H1 (cell line): ENCODE data around the gene TBX15. TPM values are rescaled to one million over a fixed set of nuclear protein-coding genes. Genes with fewer than 3 reads are reported as not detected.

ENCODE experiments used
- CTCF ChIA-PET: fragments of 300-600 bp; sonication (Branson Sonifier 250); formaldehyde crosslinking; loops from one replicate; lab custom pipeline; 2021; ENCODE audit not compliant: partially characterized antibody; lab: Charles Lee
- POLR2A ChIA-PET: fragments of 300-600 bp; sonication (Branson Sonifier 250); formaldehyde crosslinking; loops from one replicate; lab custom pipeline; 2021; ENCODE audit warnings: inconsistent platforms; ENCODE audit not compliant: partially characterized antibody; lab: Charles Lee
- DNase-seq, 2 experiments: peaks; one replicate each; pipeline versions ENCODE4 v3.0.0 to v3.0.0-alpha.2; 2010 to 2022; ENCODE audit warnings: low spot score in 2 of 2, low read depth in 1 of 2, mixed read lengths in 1 of 2
- FAIRE-seq: peaks from 2 replicates; lab custom pipeline; 2011; peaks lifted over from hg19 to GRCh38; lab: Jason Lieb, UNC
- H2AFZ ChIP-seq: 2 replicates; pipeline ENCODE4 v1.8.1; 2012; ENCODE audit warnings: low read length, inconsistent platforms
- H2AK5ac ChIP-seq: 2 replicates; pipeline ENCODE4 v1.6.1; 2013; ENCODE audit warnings: low read depth, low read length
- H2BK120ac ChIP-seq: replicated peaks from 2 replicates; pipeline ENCODE3; 2013; ENCODE audit warnings: low read depth, low read length, inconsistent platforms
- H2BK12ac ChIP-seq: 2 replicates; pipeline ENCODE4 v1.6.1; 2013; ENCODE audit warnings: low read depth, low read length
- H2BK15ac ChIP-seq: 2 replicates; pipeline ENCODE4 v1.6.1; 2013; ENCODE audit warnings: low read length
- H2BK20ac ChIP-seq: 2 replicates; pipeline ENCODE4 v1.6.1; 2013; ENCODE audit warnings: low read length
- H2BK5ac ChIP-seq: 2 replicates; pipeline ENCODE4 v1.6.1; 2013; ENCODE audit warnings: low read depth, low read length
- H3K14ac ChIP-seq: 2 replicates; pipeline ENCODE4 v1.6.1; 2013; ENCODE audit warnings: inconsistent platforms; ENCODE audit not compliant: insufficient read length
- H3K18ac ChIP-seq: 2 replicates; pipeline ENCODE4 v1.6.1; 2013; ENCODE audit warnings: low read length; ENCODE audit errors: extremely low read depth
- H3K23ac ChIP-seq: 2 replicates; pipeline ENCODE4 v1.6.1; 2013; ENCODE audit warnings: inconsistent platforms; ENCODE audit not compliant: insufficient read length
- H3K23me2 ChIP-seq: 2 replicates; pipeline ENCODE4 v1.6.1; 2013; ENCODE audit warnings: low read depth, low read length
- H3K27ac ChIP-seq: 2 replicates; pipeline ENCODE4 v1.6.1; 2011; ENCODE audit warnings: low read depth, low read length, inconsistent platforms
- H3K27me3 ChIP-seq, 4 experiments: replicated peaks in 1 of 4; 1 replicate in 1 of 4; 2 replicates in 3 of 4; pipeline versions ENCODE4 v1.6.1 to v1.8.1; 2011 to 2013; ENCODE audit warnings: low read length in 3 of 4, mild to moderate bottlenecking in 3 of 4, inconsistent platforms in 2 of 4, mixed read lengths in 2 of 4, moderate library complexity in 1 of 4; ENCODE audit not compliant: control insufficient read depth in 3 of 4, insufficient read depth in 3 of 4; ENCODE audit errors: extremely low read depth in 1 of 4
- H3K36me3 ChIP-seq, 4 experiments: 2 replicates each; pipeline versions ENCODE4 v1.6.1 to v1.8.1; 2011 to 2013; ENCODE audit warnings: mild to moderate bottlenecking in 4 of 4, low read length in 3 of 4, moderate library complexity in 2 of 4, control low read depth in 1 of 4, inconsistent platforms in 1 of 4; ENCODE audit not compliant: insufficient read depth in 4 of 4, control insufficient read depth in 2 of 4
- H3K4ac ChIP-seq: replicated peaks from 2 replicates; pipeline ENCODE3; 2013; ENCODE audit warnings: low read length, low read depth, mixed read lengths, inconsistent platforms; ENCODE audit not compliant: insufficient read length
- H3K4me1 ChIP-seq, 4 experiments: replicated peaks in 1 of 4; 1 replicate in 1 of 4; 2 replicates in 3 of 4; pipeline versions ENCODE4 v1.6.1 to v1.8.1; 2011 to 2013; ENCODE audit warnings: low read length in 3 of 4, inconsistent platforms in 2 of 4, mixed read lengths in 1 of 4; ENCODE audit not compliant: insufficient read depth in 4 of 4, control insufficient read depth in 3 of 4
- H3K4me2 ChIP-seq, 2 experiments: 2 replicates each; pipeline versions ENCODE4 v1.6.1 to v1.8.1; 2011 to 2013; ENCODE audit warnings: low read depth in 2 of 2, low read length in 2 of 2, control low read depth in 1 of 2, inconsistent platforms in 1 of 2, mild to moderate bottlenecking in 1 of 2; ENCODE audit not compliant: insufficient read depth in 1 of 2
- H3K4me3 ChIP-seq, 4 experiments: fragments of 200-600, 300-600 bp in 1 of 4; sonication (generic), shearing (Covaris generic), sonication (Bioruptor Twin) in 1 of 4; 2 replicates each; pipeline versions ENCODE4 v1.5.1 to v1.8.1; 2011 to 2016; ENCODE audit warnings: low read length in 4 of 4, low read depth in 3 of 4, control low read depth in 2 of 4, inconsistent platforms in 2 of 4, mild to moderate bottlenecking in 2 of 4, mixed read lengths in 1 of 4, moderate library complexity in 1 of 4; ENCODE audit not compliant: insufficient read depth in 2 of 4; ENCODE audit errors: extremely low read depth in 1 of 4
- H3K56ac ChIP-seq: replicated peaks from 2 replicates; pipeline ENCODE3; 2013; ENCODE audit warnings: low read depth, mild to moderate bottlenecking, mixed read lengths, low read length, inconsistent platforms; ENCODE audit not compliant: insufficient read length
- H3K79me1 ChIP-seq: 2 replicates; pipeline ENCODE4 v1.6.1; 2013; ENCODE audit warnings: low read depth, low read length, control low read depth
- H3K79me2 ChIP-seq, 2 experiments: 2 replicates each; pipeline versions ENCODE4 v1.6.1 to v1.8.1; 2012 to 2013; ENCODE audit warnings: low read length in 2 of 2, mild to moderate bottlenecking in 2 of 2, inconsistent platforms in 1 of 2; ENCODE audit not compliant: insufficient read depth in 2 of 2, control insufficient read depth in 1 of 2
- H3K9ac ChIP-seq, 4 experiments: replicated peaks in 1 of 4; 1 replicate in 1 of 4; 2 replicates in 3 of 4; pipeline versions ENCODE4 v1.6.1 to v1.8.1; 2011 to 2013; ENCODE audit warnings: low read depth in 3 of 4, low read length in 3 of 4, control low read depth in 2 of 4, mild to moderate bottlenecking in 2 of 4, moderate library complexity in 2 of 4, inconsistent platforms in 1 of 4; ENCODE audit errors: extremely low read depth in 1 of 4
- H3K9me3 ChIP-seq, 2 experiments: 2 replicates each; pipeline versions ENCODE4 v1.6.1 to v1.8.1; 2012 to 2013; ENCODE audit warnings: mild to moderate bottlenecking in 2 of 2, moderate library complexity in 2 of 2, control low read depth in 1 of 2, inconsistent platforms in 1 of 2, low read depth in 1 of 2, low read length in 1 of 2, mixed read lengths in 1 of 2; ENCODE audit not compliant: insufficient read depth in 2 of 2
- H4K20me1 ChIP-seq, 2 experiments: replicated peaks in 1 of 2; 2 replicates each; pipeline versions ENCODE3 to v1.8.1; 2011 to 2013; ENCODE audit warnings: inconsistent platforms in 2 of 2, low read length in 2 of 2, mild to moderate bottlenecking in 1 of 2; ENCODE audit not compliant: insufficient read depth in 2 of 2, control insufficient read depth in 1 of 2
- H4K5ac ChIP-seq: 2 replicates; pipeline ENCODE4 v1.6.1; 2013; ENCODE audit warnings: low read length, low read depth, mixed read lengths, inconsistent platforms; ENCODE audit not compliant: insufficient read length
- H4K8ac ChIP-seq: 2 replicates; pipeline ENCODE4 v1.8.0; 2013; ENCODE audit warnings: mild to moderate bottlenecking, moderate library complexity, low read length, inconsistent platforms; ENCODE audit not compliant: insufficient read depth; ENCODE audit errors: extremely low read depth
- H4K91ac ChIP-seq: replicated peaks from 2 replicates; pipeline ENCODE3; 2013; ENCODE audit warnings: low read length, mixed read lengths, inconsistent platforms; ENCODE audit not compliant: insufficient read length
- ASH2L ChIP-seq: fragments of 200-600, 300-600 bp; sonication (generic); IDR thresholded peaks from one replicate; pipeline ENCODE4 v1.7.1; 2017; ENCODE audit warnings: low read length
- CREB1 ChIP-seq: IDR thresholded peaks from 2 replicates; pipeline ENCODE4 v1.6.1; 2012; ENCODE audit warnings: inconsistent platforms
- EGR1 ChIP-seq: IDR thresholded peaks from 2 replicates; pipeline ENCODE4 v1.6.1; 2011; ENCODE audit warnings: low read depth, low read length, borderline replicate concordance
- FOSL1 ChIP-seq: IDR thresholded peaks from 2 replicates; pipeline ENCODE4 v1.6.1; 2011; ENCODE audit warnings: mild to moderate bottlenecking, low read depth, low read length, moderate library complexity; ENCODE audit not compliant: insufficient read depth
- KDM4A ChIP-seq: IDR thresholded peaks from one replicate; pipeline ENCODE4 v1.7.1; 2012; ENCODE audit warnings: low read depth, mild to moderate bottlenecking, moderate library complexity, low read length, inconsistent platforms; ENCODE audit not compliant: severe bottlenecking
- MAFK ChIP-seq: IDR thresholded peaks from 2 replicates; pipeline ENCODE4 v1.6.1; 2012; ENCODE audit warnings: low read depth, mild to moderate bottlenecking, improper control_type of control experiment, low read length
- POU5F1 ChIP-seq: IDR thresholded peaks from 2 replicates; pipeline ENCODE4 v1.6.1; 2011; ENCODE audit warnings: low read depth, mild to moderate bottlenecking, low read length, moderate library complexity
- SAP30 ChIP-seq: fragments of 300-600 bp; sonication (generic); IDR thresholded peaks from 2 replicates; pipeline ENCODE4 v1.7.1; 2012; ENCODE audit warnings: low read length, moderate library complexity, mild to moderate bottlenecking, inconsistent platforms; ENCODE audit not compliant: insufficient read depth, insufficient replicate concordance
- TAF7 ChIP-seq: optimal IDR thresholded peaks from 2 replicates; pipeline ENCODE3; 2011; ENCODE audit warnings: low read depth, mild to moderate bottlenecking, inconsistent platforms, low read length, moderate library complexity, borderline replicate concordance
- YY1 ChIP-seq: IDR thresholded peaks from 2 replicates; pipeline ENCODE4 v1.6.1; 2011; ENCODE audit warnings: low read depth, mild to moderate bottlenecking, low read length
- ZNF274 ChIP-seq: IDR thresholded peaks from 2 replicates; pipeline ENCODE4 v1.7.0; 2012; ENCODE audit warnings: low read length, borderline replicate concordance; ENCODE audit errors: extremely low read depth
- polyA plus RNA-seq, 7 experiments: library from polyadenylated mRNA; depleted of rRNA in 3 of 7; stranded (reverse) in 5 of 7; unstranded in 2 of 7; fragments of >200 nt in 5 of 7; fragments of 200-250 nt in 2 of 7; gene quantifications; 1 replicate in 5 of 7; 2 replicates in 1 of 7; 4 replicates in 1 of 7; pipeline versions ENCODE4 v1.2.1 to v1.2.3, GENCODE V29; 2011 to 2013; ENCODE audit warnings: missing spikeins in 2 of 7, mixed read lengths in 2 of 7
- total RNA-seq: library from RNA; stranded (reverse); fragmentation: NEBNext Ultra II Directional; extraction: Animal tissue kit (Norgen Biotek cat#: 25700); gene quantifications from 2 replicates; pipeline ENCODE4 v1.2.1, GENCODE V29; 2021
- TF ChIP-seq, protein P1 (sequence below): IDR thresholded peaks from 2 replicates; pipeline ENCODE4 v1.6.1; 2011; ENCODE audit warnings: low read depth, mild to moderate bottlenecking, low read length; ENCODE audit not compliant: insufficient read depth

Gene TBX15
- total and polyA plus RNA-seq, 2 of the 8 experiments (the other 6 are each of a cell fraction or from before 2014, with no cell fraction given), result 0.14 to 0.24 TPM

DNA sequence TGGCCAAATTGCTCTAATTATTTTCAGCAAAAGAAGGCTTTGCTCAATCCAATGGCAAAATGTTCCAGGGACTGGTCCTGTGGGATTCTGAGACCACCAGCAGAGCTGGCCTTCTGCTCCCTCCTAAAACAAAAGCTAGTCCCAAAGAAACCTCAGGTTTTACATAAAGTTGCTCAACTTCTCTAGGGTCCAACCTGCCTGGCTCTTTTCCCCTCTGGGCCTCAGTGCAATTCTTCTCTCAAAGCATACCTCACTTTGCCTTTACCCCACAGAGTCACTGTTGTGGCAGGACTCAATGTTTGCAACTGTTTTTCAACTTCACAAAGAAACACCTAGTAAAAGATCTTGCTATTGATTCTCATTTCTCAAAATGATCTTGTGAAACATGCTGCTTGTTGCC, 39.8 kb downstream of the TBX15 start:
- H4K5ac ChIP-seq, result no peak overlapping the region
- no peak overlapping the region for H2AK5ac ChIP-seq
- H2BK5ac ChIP-seq, result no peak overlapping the region
- no peaks in the 10 kb centered on the region for H3K79me2 ChIP-seq
- H3K4me2 ChIP-seq, result no peak overlapping the region
- H2BK15ac ChIP-seq, result no peak overlapping the region
- no peak overlapping the region for H3K56ac ChIP-seq
- H3K23me2 ChIP-seq, result no peaks in the 10 kb centered on the region; the same call in 1 of the 2 replicates
- no peak overlapping the region for H3K27ac ChIP-seq
- no peak overlapping the region for H4K8ac ChIP-seq
- H3K27me3 ChIP-seq, result no peaks in the 10 kb centered on the region
- no peaks in the 10 kb centered on the region for H3K4me1 ChIP-seq
- H2BK20ac ChIP-seq, result no peak overlapping the region
- no peaks in the 10 kb centered on the region for H4K20me1 ChIP-seq
- H3K79me1 ChIP-seq, result no peaks in the 10 kb centered on the region
- no peak overlapping the region for H3K14ac ChIP-seq
- ChIA-PET CTCF (no interaction called here), POLR2A (no interaction called here)
- no peak for FAIRE-seq
- DNase-seq, result no peak
- H3K4me3 ChIP-seq, result no peak overlapping the region
- TF ChIP-seq TAF7 (no peak), FOSL1 (no peak), EGR1 (no peak), ZNF274 (no peak), MAFK (no peak), YY1 (no peak), ASH2L (no peak), KDM4A (no peak), SAP30 (no peak), CREB1 (no peak), POU5F1 (no peak)
- TF ChIP-seq, protein P1, sequence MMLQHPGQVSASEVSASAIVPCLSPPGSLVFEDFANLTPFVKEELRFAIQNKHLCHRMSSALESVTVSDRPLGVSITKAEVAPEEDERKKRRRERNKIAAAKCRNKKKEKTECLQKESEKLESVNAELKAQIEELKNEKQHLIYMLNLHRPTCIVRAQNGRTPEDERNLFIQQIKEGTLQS, result no peak
- no peak overlapping the region for H3K9ac ChIP-seq
- H2BK120ac ChIP-seq, result no peak overlapping the region
- H2AFZ ChIP-seq, result no peak overlapping the region
- H4K91ac ChIP-seq, result no peak overlapping the region
- no peak overlapping the region for H2BK12ac ChIP-seq
- H3K9me3 ChIP-seq, result peaks cover 0 to 4% of the 10 kb centered on the region in 2 experiments; a peak in 1 of 4 replicates
- H3K18ac ChIP-seq, result no peak overlapping the region
- H3K4ac ChIP-seq, result no peak overlapping the region
- no peak overlapping the region for H3K23ac ChIP-seq
- H3K36me3 ChIP-seq, result no peaks in the 10 kb centered on the region
